Spinal cord (tissue), 10 donors: ENCODE measurements around the gene CTIF. TPM values are rescaled to one million over a fixed set of nuclear protein-coding genes. Genes with fewer than 3 reads are reported as not detected.

Experiments used
- DNase-seq, 6 donors: peaks; one replicate each; pipeline versions ENCODE4 v3.0.0 to v3.0.0-alpha.2; 2013 to 2015; ENCODE audit warnings: low spot score in 6 of 6, low read depth in 4 of 6
- H3K27ac ChIP-seq: one replicate; pipeline ENCODE4 v1.5.1; 2013; ENCODE audit warnings: low read depth, low read length, control low read depth
- H3K27me3 ChIP-seq: one replicate; pipeline ENCODE4 v1.6.1; 2013; ENCODE audit warnings: low read length; ENCODE audit not compliant: control insufficient read depth, insufficient read depth
- H3K36me3 ChIP-seq: one replicate; pipeline ENCODE4 v1.6.1; 2013; ENCODE audit warnings: low read length; ENCODE audit not compliant: control insufficient read depth, insufficient read depth
- H3K4me1 ChIP-seq: one replicate; pipeline ENCODE4 v1.6.1; 2013; ENCODE audit warnings: low read length; ENCODE audit not compliant: control insufficient read depth, insufficient read depth
- H3K4me3 ChIP-seq: one replicate; pipeline ENCODE4 v1.5.1; 2013; ENCODE audit warnings: low read depth, low read length, control low read depth
- H3K9me3 ChIP-seq: one replicate; pipeline ENCODE4 v1.6.1; 2013; ENCODE audit warnings: low read length; ENCODE audit not compliant: control insufficient read depth, insufficient read depth
- WGBS: methylation state at CpG from one replicate; pipeline ENCODE4 v1.1.5; 2013; ENCODE audit warnings: missing lambda C conversion rate; ENCODE audit not compliant: insufficient coverage; 5-methylcytosine and 5-hydroxymethylcytosine counted together
- polyA plus RNA-seq, 2 donors: library from polyadenylated mRNA; unstranded; fragments of 120-200 nt; gene quantifications; one replicate each; pipeline ENCODE4 v1.2.1, GENCODE V29; 2013; ENCODE audit not compliant: insufficient read length in 2 of 2
- total RNA-seq, 2 donors: library from RNA; depleted of rRNA in 1 of 2; stranded (reverse); fragments of 120-200 nt in 1 of 2; fragments of >200 nt in 1 of 2; gene quantifications; one replicate each; pipeline versions ENCODE4 v1.2.3 to v1.2.4, GENCODE V29; 2013 to 2014
- donor health status: healthy.

The CTIF gene
- total and polyA plus RNA-seq, 4 donors, result 32.5 to 106 (median 72.6) TPM

GRCh38 chr18:48740851-48741485, 202.1 kb downstream of the CTIF start:
- Histone ChIP-seq H3K9me3 (no peaks in the 10 kb centered on the region), H3K27ac (peak overlapping the region; percentile 1), H3K4me3 (no peak overlapping the region), H3K4me1 (peaks cover 32% of the 10 kb centered on the region), H3K36me3 (peaks cover 3% of the 10 kb centered on the region), H3K27me3 (no peaks in the 10 kb centered on the region)
- 80% methylated on average over 1 of the region's 6 CpGs for WGBS
- peak in 1 of 6 donors; percentile 21 for DNase-seq

GRCh38 chr18:48741866-48742265, 203.0 kb downstream of the CTIF start:
- Histone ChIP-seq H3K27me3 (no peaks in the 10 kb centered on the region), H3K9me3 (no peaks in the 10 kb centered on the region), H3K27ac (no peak overlapping the region), H3K4me3 (no peak overlapping the region), H3K36me3 (peaks cover 3% of the 10 kb centered on the region), H3K4me1 (peaks cover 29% of the 10 kb centered on the region)
- no peak for DNase-seq
- 90% methylated on average over 6 of the region's 6 CpGs for WGBS

- H3K27ac ChIP-seq, result no peak overlapping the region
- no peaks in the 10 kb centered on the region for H3K27me3 ChIP-seq
- DNase-seq, result no peak
- H3K4me1 ChIP-seq, result peaks cover 27% of the 10 kb centered on the region
- H3K9me3 ChIP-seq, result no peaks in the 10 kb centered on the region
- 83% methylated on average over 9 of the region's 9 CpGs for WGBS
- H3K36me3 ChIP-seq, result peaks cover 3% of the 10 kb centered on the region
- H3K4me3 ChIP-seq, result no peak overlapping the region
Observed at GRCh38 chr18:48742304-48742703, 203.5 kb downstream of the CTIF start.

- peaks cover 27% of the 10 kb centered on the region for H3K4me1 ChIP-seq
- no peaks in the 10 kb centered on the region for H3K27me3 ChIP-seq
- H3K27ac ChIP-seq, result no peak overlapping the region
- H3K36me3 ChIP-seq, result peaks cover 3% of the 10 kb centered on the region
- DNase-seq, result peak in 2 of 6 donors; percentile 50 to 57
- no peaks in the 10 kb centered on the region for H3K9me3 ChIP-seq
- H3K4me3 ChIP-seq, result no peak overlapping the region
- WGBS, result 33% methylated on average over 10 of the region's 11 CpGs
Observed at GRCh38 chr18:48742706-48743475, 204.1 kb downstream of the CTIF start.

- H3K27me3 ChIP-seq, result no peaks in the 10 kb centered on the region
- no peak for DNase-seq
- H3K27ac ChIP-seq, result no peak overlapping the region
- H3K9me3 ChIP-seq, result no peaks in the 10 kb centered on the region
- H3K36me3 ChIP-seq, result no peaks in the 10 kb centered on the region
- H3K4me3 ChIP-seq, result no peak overlapping the region
- 100% methylated on average over 1 of the region's 4 CpGs for WGBS
- peaks cover 27% of the 10 kb centered on the region for H3K4me1 ChIP-seq
Observed at GRCh38 chr18:48743886-48744285, 205.1 kb downstream of the CTIF start.

GRCh38 chr18:48745293-48745692, 206.5 kb downstream of the CTIF start:
- H3K9me3 ChIP-seq, result no peaks in the 10 kb centered on the region
- no peaks in the 10 kb centered on the region for H3K27me3 ChIP-seq
- no peak overlapping the region for H3K4me3 ChIP-seq
- 100% methylated on average over 1 of the region's 3 CpGs for WGBS
- DNase-seq, result no peak
- no peak overlapping the region for H3K27ac ChIP-seq
- peaks cover 26% of the 10 kb centered on the region for H3K4me1 ChIP-seq
- H3K36me3 ChIP-seq, result peaks cover 3% of the 10 kb centered on the region

- peak overlapping the region; percentile 57 for H3K27ac ChIP-seq
- peaks cover 7% of the 10 kb centered on the region for H3K36me3 ChIP-seq
- WGBS, result 85% methylated on average over 6 of the region's 13 CpGs
- H3K4me1 ChIP-seq, result peaks cover 40% of the 10 kb centered on the region
- no peaks in the 10 kb centered on the region for H3K27me3 ChIP-seq
- H3K9me3 ChIP-seq, result no peaks in the 10 kb centered on the region
- peak in 1 of 6 donors; percentile 60 for DNase-seq
- H3K4me3 ChIP-seq, result no peak overlapping the region
Observed at GRCh38 chr18:48749768-48750167, 210.9 kb downstream of the CTIF start.

GRCh38 chr18:48750485-48751175, 211.8 kb downstream of the CTIF start:
- Histone ChIP-seq H3K9me3 (no peaks in the 10 kb centered on the region), H3K4me3 (no peak overlapping the region), H3K4me1 (peaks cover 40% of the 10 kb centered on the region), H3K36me3 (peaks cover 7% of the 10 kb centered on the region), H3K27ac (peak overlapping the region; percentile 57), H3K27me3 (no peaks in the 10 kb centered on the region)
- 76% methylated on average over 9 of the region's 11 CpGs for WGBS
- peak in 1 of 6 donors; percentile 29 for DNase-seq

- WGBS, result 34% methylated on average over 8 of the region's 8 CpGs
- Histone ChIP-seq H3K27me3 (no peaks in the 10 kb centered on the region), H3K27ac (no peak overlapping the region), H3K4me1 (peaks cover 36% of the 10 kb centered on the region), H3K36me3 (peaks cover 7% of the 10 kb centered on the region), H3K9me3 (no peaks in the 10 kb centered on the region), H3K4me3 (no peak overlapping the region)
- peak in 4 of 6 donors; percentile 28 to 68 (median 36) for DNase-seq
Observed at GRCh38 chr18:48751727-48752468, 213.1 kb downstream of the CTIF start.
